HG02852 (cell line): ENCODE measurements around the gene C19orf53.
"Not testable (repeated sequence)": the region's sequence is repeated elsewhere in the genome, so short reads cannot be mapped to it uniquely, and the experiment has no call there.

Source experiments
- ATAC-seq: cut with Tn5 transposase; IDR thresholded peaks from one replicate; pipeline ENCODE4 v1.9.1; 2021; ENCODE audit warnings: mild to moderate bottlenecking, moderate library complexity; ENCODE audit not compliant: unreplicated experiment

Gene C19orf53

GRCh38 chr19:13774217-13775191 is at the start of gene C19orf53:
Gene C19orf53 (plus strand): TSS chr19:13774456. CDS start chr19:13774478, 22 bp downstream.
- peak; percentile 91 for ATAC-seq

GRCh38 chr19:13726323-13726722 is 47.9 kb upstream of the C19orf53 start:
- no peak for ATAC-seq

- no peak for ATAC-seq
These were observed 46.5 kb upstream of the C19orf53 start for GRCh38 chr19:13727798-13728197.

- ATAC-seq: no peak
These were observed 44.4 kb upstream of the C19orf53 start for GRCh38 chr19:13729859-13730258.

- ATAC-seq: peak; percentile 97
These were observed 42.9 kb upstream of the C19orf53 start for GRCh38 chr19:13731147-13731964.

DNA sequence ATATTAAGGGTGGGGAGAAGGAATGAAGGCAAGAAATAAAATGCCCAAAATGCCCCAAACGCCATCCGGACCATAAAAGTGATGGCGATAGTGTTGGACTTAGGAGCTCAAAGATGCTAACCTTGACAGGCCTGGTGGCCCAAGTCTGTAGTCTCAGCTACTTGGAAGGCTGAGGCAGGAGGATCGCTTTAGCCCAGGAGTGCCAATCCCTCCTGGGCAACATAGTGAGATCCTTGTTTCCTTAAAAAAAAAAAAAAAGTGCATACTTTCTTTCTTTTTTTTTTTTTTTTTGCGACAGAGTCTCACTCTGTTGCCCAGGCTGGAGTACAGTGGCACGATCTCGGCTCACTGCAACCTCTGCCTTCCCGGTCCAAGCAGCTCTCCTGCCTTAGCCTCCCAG is 41.9 kb upstream of the C19orf53 start:
- no peak for ATAC-seq

DNA sequence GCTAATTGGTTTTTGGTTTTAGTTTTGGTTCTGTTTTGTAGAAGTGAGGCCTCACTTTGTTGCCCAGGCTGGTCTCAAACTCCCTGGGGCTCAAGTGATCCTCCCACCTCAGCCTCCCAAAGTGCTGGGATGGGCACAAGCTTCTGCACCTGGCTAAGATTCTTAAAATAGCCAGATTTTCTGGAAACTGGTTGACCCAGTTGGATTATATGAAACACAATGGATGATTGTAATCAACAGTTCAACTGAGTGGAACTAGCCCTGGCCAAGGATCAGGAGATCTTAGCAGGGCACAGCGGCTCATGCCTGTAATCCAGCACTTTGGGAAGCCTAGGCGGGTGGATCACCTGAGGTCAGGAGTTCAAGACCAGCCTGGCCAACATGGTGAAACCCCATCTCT is 39.5 kb upstream of the C19orf53 start:
- no peak for ATAC-seq

- ATAC-seq: no peak
These were observed 36.2 kb upstream of the C19orf53 start for GRCh38 chr19:13738073-13738472.

GRCh38 chr19:13741893-13742292 is 32.4 kb upstream of the C19orf53 start:
- no peak for ATAC-seq

- no peak for ATAC-seq
These were observed 31.5 kb upstream of the C19orf53 start for GRCh38 chr19:13742756-13743155.

- no peak for ATAC-seq
These were observed 30.1 kb upstream of the C19orf53 start for GRCh38 chr19:13744174-13744573.

GRCh38 chr19:13747098-13747453 is 27.2 kb upstream of the C19orf53 start:
- ATAC-seq: no peak

- no peak for ATAC-seq
These were observed 26.0 kb upstream of the C19orf53 start for GRCh38 chr19:13748169-13748828.

DNA sequence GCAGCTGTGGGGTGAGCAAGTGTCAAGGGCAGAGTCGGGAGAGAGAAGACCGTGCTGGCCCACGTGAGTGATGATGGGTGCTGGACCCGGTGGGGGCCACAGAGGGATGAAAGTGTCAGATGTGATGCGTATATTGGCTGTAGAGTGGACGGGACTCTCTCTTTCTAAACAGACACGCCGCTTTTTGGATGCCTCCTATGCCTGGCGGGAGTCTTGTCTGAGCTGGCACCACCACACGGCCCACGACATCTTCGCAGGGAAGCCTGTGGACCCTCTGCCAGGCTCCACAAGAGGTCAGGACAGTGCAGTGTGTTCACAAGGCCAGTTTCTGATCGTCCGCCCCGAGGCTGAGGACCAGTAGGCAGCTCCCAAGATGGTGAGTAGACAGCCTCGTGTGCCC is 22.8 kb upstream of the C19orf53 start:
- no peak for ATAC-seq

- ATAC-seq: not testable (repeated sequence)
These were observed 20.6 kb upstream of the C19orf53 start for GRCh38 chr19:13753622-13754021.

GRCh38 chr19:13756210-13756609 is 18.0 kb upstream of the C19orf53 start:
- no peak for ATAC-seq

GRCh38 chr19:13757805-13758772 is 16.2 kb upstream of the C19orf53 start:
- ATAC-seq: no peak

DNA sequence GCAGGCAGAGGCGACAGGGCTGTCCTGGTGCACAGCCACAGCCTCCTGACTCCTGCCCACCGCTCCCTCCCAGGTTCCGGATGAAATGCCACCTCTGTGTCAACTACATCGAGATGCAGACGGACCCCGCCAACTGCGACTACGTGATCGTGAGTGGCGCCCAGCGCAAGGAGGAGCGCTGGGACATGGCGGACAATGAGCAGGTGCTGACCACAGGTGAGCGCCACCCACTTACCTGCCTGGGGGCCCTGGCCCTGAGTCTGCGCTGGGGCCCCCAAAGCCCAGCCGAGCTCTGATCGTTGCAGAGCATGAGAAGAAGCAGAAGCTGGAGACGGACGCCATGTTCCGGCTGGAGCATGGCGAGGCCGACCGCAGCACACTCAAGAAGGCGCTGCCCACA is 15.5 kb upstream of the C19orf53 start:
- ATAC-seq: no peak

DNA sequence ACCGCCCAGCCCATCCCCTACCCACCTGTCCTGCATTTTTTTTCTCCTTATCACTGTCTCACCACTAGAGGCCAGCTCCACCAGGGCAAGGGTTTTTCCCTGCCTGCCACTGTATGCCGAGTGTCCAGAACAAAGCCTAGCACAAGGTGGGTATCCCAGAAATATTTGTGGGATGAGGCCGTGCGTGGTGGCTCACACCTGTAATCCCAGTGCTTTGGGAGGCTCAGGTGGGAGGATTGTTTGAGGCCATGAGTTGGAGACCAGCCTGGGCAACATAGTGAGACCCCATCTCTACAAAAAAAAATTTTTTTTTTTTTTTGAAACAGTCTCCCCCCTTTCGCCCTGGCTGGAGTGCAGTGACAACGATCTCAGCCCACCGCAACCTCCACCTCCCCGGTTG is 12.8 kb upstream of the C19orf53 start:
- no peak for ATAC-seq

GRCh38 chr19:13762635-13763235 is 11.5 kb upstream of the C19orf53 start:
- no peak for ATAC-seq
